Epithelial cell of proximal tubule (primary cell): ENCODE measurements around the gene ADAMTS3. TPM values are rescaled to one million over a fixed set of nuclear protein-coding genes. Genes with fewer than 3 reads are reported as not detected.

ENCODE experiments used
- DNase-seq: peaks from one replicate; pipeline ENCODE4 v3.0.0-alpha.2; 2011; ENCODE audit warnings: low read depth
- H3K4me3 ChIP-seq: 2 replicates; pipeline ENCODE4 v1.5.1; 2011; ENCODE audit warnings: low read depth, mild to moderate bottlenecking, low read length
- total RNA-seq: library from RNA; depleted of rRNA; stranded (reverse); fragments of >200 nt; gene quantifications from 2 replicates; pipeline ENCODE4 v1.2.3, GENCODE V29; 2015
- TF ChIP-seq, protein P1 (sequence below): conservative IDR thresholded peaks from 2 replicates; pipeline ENCODE4 v1.5.1; 2012; ENCODE audit warnings: low read depth, mild to moderate bottlenecking, low read length

Gene ADAMTS3
- total RNA-seq, 1 donor from 2014 or later: 4.7 TPM

DNA sequence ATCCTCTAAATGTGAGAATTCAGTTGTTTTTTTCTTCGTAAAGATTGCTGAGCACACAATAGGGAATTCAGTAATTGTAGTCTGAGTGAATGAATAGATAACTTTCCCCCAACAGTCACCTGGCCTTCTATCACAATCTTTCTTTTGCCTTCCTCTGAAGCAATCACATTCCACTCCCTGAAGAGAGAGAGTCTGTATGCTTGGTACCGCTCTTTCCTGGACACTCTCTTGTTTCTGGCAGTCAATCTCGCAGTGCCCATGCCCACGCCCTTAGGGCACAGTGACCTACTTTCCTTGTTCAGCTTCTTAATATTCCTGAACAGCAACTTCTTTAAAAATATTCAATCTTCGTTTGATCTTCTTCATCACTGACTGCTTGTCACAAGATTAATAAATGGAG lies 255.9 kb downstream of the ADAMTS3 start:
- TF ChIP-seq, protein P1, sequence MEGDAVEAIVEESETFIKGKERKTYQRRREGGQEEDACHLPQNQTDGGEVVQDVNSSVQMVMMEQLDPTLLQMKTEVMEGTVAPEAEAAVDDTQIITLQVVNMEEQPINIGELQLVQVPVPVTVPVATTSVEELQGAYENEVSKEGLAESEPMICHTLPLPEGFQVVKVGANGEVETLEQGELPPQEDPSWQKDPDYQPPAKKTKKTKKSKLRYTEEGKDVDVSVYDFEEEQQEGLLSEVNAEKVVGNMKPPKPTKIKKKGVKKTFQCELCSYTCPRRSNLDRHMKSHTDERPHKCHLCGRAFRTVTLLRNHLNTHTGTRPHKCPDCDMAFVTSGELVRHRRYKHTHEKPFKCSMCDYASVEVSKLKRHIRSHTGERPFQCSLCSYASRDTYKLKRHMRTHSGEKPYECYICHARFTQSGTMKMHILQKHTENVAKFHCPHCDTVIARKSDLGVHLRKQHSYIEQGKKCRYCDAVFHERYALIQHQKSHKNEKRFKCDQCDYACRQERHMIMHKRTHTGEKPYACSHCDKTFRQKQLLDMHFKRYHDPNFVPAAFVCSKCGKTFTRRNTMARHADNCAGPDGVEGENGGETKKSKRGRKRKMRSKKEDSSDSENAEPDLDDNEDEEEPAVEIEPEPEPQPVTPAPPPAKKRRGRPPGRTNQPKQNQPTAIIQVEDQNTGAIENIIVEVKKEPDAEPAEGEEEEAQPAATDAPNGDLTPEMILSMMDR: no peak
- no peak overlapping the region for H3K4me3 ChIP-seq
- DNase-seq: no peak

DNA sequence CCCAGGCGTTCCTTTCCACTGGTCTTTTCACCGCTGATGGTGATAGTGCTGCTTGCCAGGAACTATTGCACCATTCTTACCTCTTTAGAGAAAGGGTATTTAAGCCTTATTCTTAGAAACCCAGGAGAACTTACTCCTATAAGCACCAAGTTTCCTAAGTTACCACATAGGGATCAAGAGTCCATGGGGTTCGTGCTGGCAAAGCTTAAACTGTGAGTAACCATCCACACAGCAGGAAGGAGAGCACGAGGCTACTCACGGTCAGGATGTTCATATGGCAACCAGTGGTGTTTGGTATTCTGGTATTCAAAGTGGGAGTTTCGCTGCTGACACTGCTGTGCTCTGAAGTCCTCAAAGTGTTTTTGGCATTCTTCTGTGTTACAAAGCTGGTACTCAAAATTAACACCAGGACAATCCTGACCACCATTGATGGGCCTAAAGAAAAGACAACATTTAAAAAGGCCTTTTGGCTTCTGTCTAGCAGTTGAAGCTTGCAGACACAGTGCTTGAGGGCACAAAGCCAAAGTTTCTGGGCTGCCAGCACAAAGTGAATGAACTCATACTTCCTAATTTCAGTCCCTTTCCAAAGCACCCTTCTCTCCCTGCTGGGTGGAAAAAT lies 256.9 kb downstream of the ADAMTS3 start:
- peak; percentile 99 for DNase-seq
- no peak overlapping the region for H3K4me3 ChIP-seq
- TF ChIP-seq, protein P1: no peak

- TF ChIP-seq, protein P1: no peak
- DNase-seq: no peak
- H3K4me3 ChIP-seq: no peak overlapping the region
Measured at GRCh38 chr4:72311291-72311690, 257.7 kb downstream of the ADAMTS3 start.

- no peak for DNase-seq
- H3K4me3 ChIP-seq: no peak overlapping the region
- TF ChIP-seq, protein P1: no peak
Measured at GRCh38 chr4:72305620-72306019, 263.4 kb downstream of the ADAMTS3 start.

GRCh38 chr4:72305080-72305479 lies 263.9 kb downstream of the ADAMTS3 start:
- H3K4me3 ChIP-seq: no peak overlapping the region
- TF ChIP-seq, protein P1: no peak
- DNase-seq: no peak

DNA sequence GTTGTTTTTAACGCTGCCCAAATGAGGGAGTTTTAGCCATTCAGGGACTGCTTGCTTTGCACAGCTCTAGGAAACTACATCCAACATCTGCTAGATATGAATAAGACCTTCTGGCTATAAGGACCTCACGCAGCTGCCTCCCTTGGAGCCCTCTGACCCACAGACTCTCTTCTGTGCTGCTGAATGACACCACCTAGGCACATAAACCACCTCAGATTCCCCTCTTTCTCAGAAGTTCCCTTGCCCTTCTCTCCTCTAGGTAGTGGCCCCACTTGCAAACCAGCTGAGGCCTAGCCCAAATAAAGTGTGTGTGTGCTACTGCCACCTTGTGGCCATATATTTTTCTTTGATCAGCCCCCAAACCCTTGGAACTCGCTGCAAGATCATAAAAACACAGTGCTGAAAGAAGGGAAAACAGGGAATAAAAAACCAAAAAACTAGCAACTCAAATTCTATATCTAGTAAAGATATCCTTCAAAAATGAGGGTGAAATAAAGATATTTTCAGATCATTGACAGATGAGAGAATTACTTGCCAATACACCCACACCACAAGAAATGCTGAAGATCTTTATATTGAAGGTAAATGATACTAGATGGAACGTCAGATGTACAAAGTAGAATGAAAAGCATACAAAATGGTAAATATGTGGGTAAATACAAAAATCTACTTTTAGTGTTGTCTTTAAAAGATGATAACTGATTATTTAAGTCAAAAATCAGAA lies 265.9 kb downstream of the ADAMTS3 start:
- TF ChIP-seq, protein P1: peak; percentile 79
- no peak for DNase-seq
- H3K4me3 ChIP-seq: no peak overlapping the region

GRCh38 chr4:72301759-72302158 lies 267.3 kb downstream of the ADAMTS3 start:
- TF ChIP-seq, protein P1: no peak
- DNase-seq: no peak

More at GRCh38 chr4:72301759-72302158, 267.3 kb downstream of the ADAMTS3 start:
- no peak overlapping the region for H3K4me3 ChIP-seq
